Measurements from ENCODE around the gene ZDHHC21. TPM values are rescaled to one million over a fixed set of nuclear protein-coding genes. Genes with fewer than 3 reads are reported as not detected.

Gene ZDHHC21
- total and polyA plus RNA-seq, 12 donors: 3.8 to 18.8 (median 9.4) TPM

DNA sequence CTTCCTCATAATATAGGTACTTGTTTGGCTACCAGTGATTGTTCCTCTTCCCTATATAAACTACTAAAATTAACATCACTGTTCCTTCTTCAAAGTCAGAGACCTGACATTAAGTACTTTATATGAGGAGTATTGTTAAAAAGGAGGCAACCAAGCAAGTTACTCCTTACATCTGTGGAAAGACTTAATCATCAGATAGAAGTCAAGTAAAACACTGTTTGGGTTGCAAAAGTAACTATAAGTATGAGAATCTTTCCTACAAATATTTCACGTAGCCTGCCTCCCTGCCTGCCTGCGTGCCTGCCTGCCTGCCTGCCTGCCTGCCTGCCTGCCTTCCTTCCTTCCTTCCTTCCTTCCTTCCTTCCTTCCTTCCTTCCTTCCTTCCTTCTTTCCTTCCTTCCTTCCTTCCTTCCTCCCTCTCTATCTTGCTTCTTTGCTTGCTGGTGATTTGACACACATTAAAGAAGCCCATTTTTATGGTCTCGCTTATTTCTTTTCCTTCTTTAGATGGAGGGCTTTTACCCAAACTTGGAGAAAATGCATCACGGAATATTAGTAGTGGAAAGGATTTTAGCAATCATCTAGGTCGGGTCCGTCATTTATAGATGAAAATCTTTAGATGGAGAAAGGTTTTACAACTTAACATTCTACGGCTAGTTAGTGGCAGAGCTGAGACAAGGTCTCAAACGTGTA, 26.1 kb upstream of the ZDHHC21 start:
- Histone ChIP-seq H3K27me3 (peaks cover 4% of the 10 kb centered on the region), H3K4me3 (no peak overlapping the region), H3K36me3 (replicated peaks in 1 of 2) (no peaks in the 10 kb centered on the region), H3K9me3 (replicated peaks in 1 of 3) (no peaks in the 10 kb centered on the region), H3K4me1 (replicated peaks in 1 of 2) (no peaks in the 10 kb centered on the region), H3K27ac (no peak overlapping the region)
- 59 to 69% (median 66%) methylated on average over 8 of the region's 8 CpGs for whole genome bisulfite sequencing, 4 donors
- intact Hi-C loops (cut with DNase I): no loop called here
- no peak for TF ChIP-seq CTCF (IDR thresholded peaks at IDR 0.05)
- TF ChIP-seq POLR2A (IDR thresholded peaks at IDR 0.05): no peak
- DNase-seq: no peak

DNA sequence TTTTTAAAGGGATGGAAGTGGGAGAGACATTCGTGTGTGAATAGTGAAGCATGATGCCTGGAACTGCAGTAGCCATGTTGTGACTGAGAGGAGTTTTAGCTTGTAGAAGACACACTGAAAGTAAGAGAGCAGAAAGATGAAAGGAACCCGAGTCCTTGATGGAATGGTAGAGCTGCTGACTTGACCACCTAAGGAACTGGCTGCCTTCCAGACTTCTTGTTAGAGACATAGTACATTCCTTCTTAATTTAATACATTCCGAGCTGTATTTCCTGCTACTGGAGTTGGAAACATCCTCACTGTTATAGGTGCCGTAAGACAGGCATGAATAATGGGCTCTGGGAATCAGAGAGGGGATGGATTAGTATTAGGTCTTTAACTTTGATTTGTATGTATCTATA, 21.9 kb upstream of the ZDHHC21 start:
- intact Hi-C loops (cut with DNase I): no loop called here
- Histone ChIP-seq H3K4me3 (no peak overlapping the region), H3K27ac (no peak overlapping the region), H3K27me3 (peaks cover 4% of the 10 kb centered on the region), H3K36me3 (replicated peaks in 1 of 2) (no peaks in the 10 kb centered on the region), H3K9me3 (replicated peaks in 1 of 3) (no peaks in the 10 kb centered on the region), H3K4me1 (replicated peaks in 1 of 2) (no peaks in the 10 kb centered on the region)
- DNase-seq: no peak
- 55 to 86% (median 69%) methylated on average over 4 of the region's 4 CpGs for WGBS, 4 donors
- TF ChIP-seq CTCF (IDR thresholded peaks at IDR 0.05) (no peak), POLR2A (IDR thresholded peaks at IDR 0.05) (no peak)

GRCh38 chr9:14713187-14713767, 20.0 kb upstream of the ZDHHC21 start:
- DNase-seq: no peak
- intact Hi-C loops (cut with DNase I): no loop called here
- no peaks in the 10 kb centered on the region for H3K4me1 ChIP-seq (replicated peaks in 1 of 2)
- H3K27me3 ChIP-seq: peaks cover 4% of the 10 kb centered on the region
- TF ChIP-seq POLR2A (IDR thresholded peaks at IDR 0.05) (no peak), CTCF (IDR thresholded peaks at IDR 0.05) (no peak)
- no peak overlapping the region for H3K4me3 ChIP-seq
- WGBS, 4 donors: 75 to 88% (median 80%) methylated on average over 3 of the region's 3 CpGs
- H3K27ac ChIP-seq: no peak overlapping the region
- H3K9me3 ChIP-seq (replicated peaks in 1 of 3): no peaks in the 10 kb centered on the region
- no peaks in the 10 kb centered on the region for H3K36me3 ChIP-seq (replicated peaks in 1 of 2)

DNA sequence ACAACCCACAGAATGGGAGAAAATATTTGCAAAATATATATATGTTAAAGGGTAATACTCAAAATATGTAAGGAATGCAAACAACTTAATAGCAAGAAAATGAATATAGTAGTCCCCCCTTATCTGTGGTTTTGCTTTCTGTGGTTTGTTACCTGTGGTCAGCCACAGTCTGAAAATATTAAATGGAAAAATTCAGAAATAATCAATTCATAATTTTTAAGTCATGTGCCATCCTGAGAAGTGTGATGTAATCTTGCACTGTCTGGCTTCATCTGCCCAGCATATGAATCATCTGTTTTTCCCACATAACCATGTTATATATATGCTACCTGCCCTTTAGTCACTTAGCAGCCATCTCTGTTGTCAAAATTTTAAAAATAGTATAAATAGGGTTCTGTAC, 17.6 kb upstream of the ZDHHC21 start:
- TF ChIP-seq CTCF (IDR thresholded peaks at IDR 0.05) (no peak), POLR2A (IDR thresholded peaks at IDR 0.05) (no peak)
- peaks cover 0 to 5% (median 0%) of the 10 kb centered on the region in 3 donors for H3K9me3 ChIP-seq (replicated peaks in 1 of 3)
- no peaks in the 10 kb centered on the region for H3K4me1 ChIP-seq (replicated peaks in 1 of 2)
- H3K4me3 ChIP-seq: no peak overlapping the region
- no peaks in the 10 kb centered on the region for H3K36me3 ChIP-seq (replicated peaks in 1 of 2)
- DNase-seq: no peak
- intact Hi-C loops (cut with DNase I): no loop called here
- no peaks in the 10 kb centered on the region for H3K27me3 ChIP-seq
- H3K27ac ChIP-seq: no peak overlapping the region
